Mucosa of stomach (tissue), 1 donor: ENCODE measurements around the gene WWC1.

ENCODE experiments used
- H3K27me3 ChIP-seq: one replicate; pipeline ENCODE4 v1.7.0; 2013; ENCODE audit warnings: mild to moderate bottlenecking, low read length; ENCODE audit not compliant: control insufficient read depth, insufficient read depth
- H3K36me3 ChIP-seq: one replicate; pipeline ENCODE4 v1.7.0; 2013; ENCODE audit warnings: low read length; ENCODE audit not compliant: control insufficient read depth, insufficient read depth
- H3K4me1 ChIP-seq: one replicate; pipeline ENCODE4 v1.7.0; 2013; ENCODE audit warnings: mild to moderate bottlenecking, low read length; ENCODE audit not compliant: control insufficient read depth, insufficient read depth
- H3K4me3 ChIP-seq: one replicate; pipeline ENCODE4 v1.7.0; 2013; ENCODE audit warnings: low read length
- H3K9ac ChIP-seq: one replicate; pipeline ENCODE4 v1.7.0; 2013; ENCODE audit warnings: mild to moderate bottlenecking, low read length, moderate library complexity
- H3K9me3 ChIP-seq: one replicate; pipeline ENCODE4 v1.7.0; 2013; ENCODE audit warnings: mild to moderate bottlenecking, low read length, moderate library complexity; ENCODE audit not compliant: control insufficient read depth
- donor health status: Pancreatic carcinoma.

The WWC1 gene

GRCh38 chr5:168451565-168451964, 160.1 kb downstream of the WWC1 start:
- Histone ChIP-seq H3K27me3 (no peaks in the 10 kb centered on the region), H3K4me3 (no peak overlapping the region), H3K4me1 (no peaks in the 10 kb centered on the region), H3K9ac (no peak overlapping the region), H3K9me3 (no peaks in the 10 kb centered on the region), H3K36me3 (no peaks in the 10 kb centered on the region)

GRCh38 chr5:168455201-168455600, 163.8 kb downstream of the WWC1 start:
- no peaks in the 10 kb centered on the region for H3K4me1 ChIP-seq
- no peaks in the 10 kb centered on the region for H3K9me3 ChIP-seq
- no peak overlapping the region for H3K4me3 ChIP-seq
- H3K36me3 ChIP-seq = no peaks in the 10 kb centered on the region
- H3K9ac ChIP-seq = no peak overlapping the region
- no peaks in the 10 kb centered on the region for H3K27me3 ChIP-seq

GRCh38 chr5:168457542-168457941, 166.1 kb downstream of the WWC1 start:
- H3K9ac ChIP-seq = no peak overlapping the region
- H3K27me3 ChIP-seq = no peaks in the 10 kb centered on the region
- H3K36me3 ChIP-seq = no peaks in the 10 kb centered on the region
- no peak overlapping the region for H3K4me3 ChIP-seq
- no peaks in the 10 kb centered on the region for H3K9me3 ChIP-seq
- no peaks in the 10 kb centered on the region for H3K4me1 ChIP-seq

GRCh38 chr5:168460606-168461005, 169.2 kb downstream of the WWC1 start:
- Histone ChIP-seq H3K27me3 (no peaks in the 10 kb centered on the region), H3K9me3 (no peaks in the 10 kb centered on the region), H3K9ac (no peak overlapping the region), H3K4me1 (no peaks in the 10 kb centered on the region), H3K36me3 (no peaks in the 10 kb centered on the region), H3K4me3 (no peak overlapping the region)

- Histone ChIP-seq H3K9me3 (no peaks in the 10 kb centered on the region), H3K36me3 (no peaks in the 10 kb centered on the region), H3K4me1 (no peaks in the 10 kb centered on the region), H3K27me3 (no peaks in the 10 kb centered on the region), H3K9ac (no peak overlapping the region), H3K4me3 (no peak overlapping the region)
Measured at GRCh38 chr5:168463081-168463480, 171.6 kb downstream of the WWC1 start.

GRCh38 chr5:168464214-168464613, 172.8 kb downstream of the WWC1 start:
- no peak overlapping the region for H3K4me3 ChIP-seq
- no peaks in the 10 kb centered on the region for H3K9me3 ChIP-seq
- no peaks in the 10 kb centered on the region for H3K4me1 ChIP-seq
- H3K27me3 ChIP-seq = no peaks in the 10 kb centered on the region
- no peak overlapping the region for H3K9ac ChIP-seq
- no peaks in the 10 kb centered on the region for H3K36me3 ChIP-seq

GRCh38 chr5:168464641-168465040, 173.2 kb downstream of the WWC1 start:
- H3K4me1 ChIP-seq = no peaks in the 10 kb centered on the region
- no peaks in the 10 kb centered on the region for H3K9me3 ChIP-seq
- H3K27me3 ChIP-seq = no peaks in the 10 kb centered on the region
- no peak overlapping the region for H3K9ac ChIP-seq
- no peaks in the 10 kb centered on the region for H3K36me3 ChIP-seq
- no peak overlapping the region for H3K4me3 ChIP-seq

GRCh38 chr5:168467755-168468330, 176.4 kb downstream of the WWC1 start:
- Histone ChIP-seq H3K9ac (no peak overlapping the region), H3K27me3 (no peaks in the 10 kb centered on the region), H3K9me3 (no peaks in the 10 kb centered on the region), H3K4me3 (no peak overlapping the region), H3K36me3 (no peaks in the 10 kb centered on the region), H3K4me1 (no peaks in the 10 kb centered on the region)

GRCh38 chr5:168468836-168469235, 177.4 kb downstream of the WWC1 start:
- H3K9me3 ChIP-seq = no peaks in the 10 kb centered on the region
- H3K4me3 ChIP-seq = no peak overlapping the region
- no peaks in the 10 kb centered on the region for H3K36me3 ChIP-seq
- no peaks in the 10 kb centered on the region for H3K4me1 ChIP-seq
- no peak overlapping the region for H3K9ac ChIP-seq
- H3K27me3 ChIP-seq = no peaks in the 10 kb centered on the region

GRCh38 chr5:168469816-168470215, 178.4 kb downstream of the WWC1 start:
- Histone ChIP-seq H3K36me3 (no peaks in the 10 kb centered on the region), H3K4me1 (no peaks in the 10 kb centered on the region), H3K9ac (no peak overlapping the region), H3K27me3 (no peaks in the 10 kb centered on the region), H3K4me3 (no peak overlapping the region), H3K9me3 (no peaks in the 10 kb centered on the region)

- H3K4me3 ChIP-seq = no peak overlapping the region
- H3K9me3 ChIP-seq = no peaks in the 10 kb centered on the region
- H3K9ac ChIP-seq = no peak overlapping the region
- no peaks in the 10 kb centered on the region for H3K4me1 ChIP-seq
- no peaks in the 10 kb centered on the region for H3K27me3 ChIP-seq
- no peaks in the 10 kb centered on the region for H3K36me3 ChIP-seq
Measured at GRCh38 chr5:168471785-168472184, 180.3 kb downstream of the WWC1 start.

GRCh38 chr5:168472329-168472728, 180.9 kb downstream of the WWC1 start:
- Histone ChIP-seq H3K4me1 (no peaks in the 10 kb centered on the region), H3K36me3 (no peaks in the 10 kb centered on the region), H3K27me3 (no peaks in the 10 kb centered on the region), H3K9me3 (no peaks in the 10 kb centered on the region), H3K9ac (no peak overlapping the region), H3K4me3 (no peak overlapping the region)

- Histone ChIP-seq H3K4me3 (no peak overlapping the region), H3K9me3 (no peaks in the 10 kb centered on the region), H3K9ac (no peak overlapping the region), H3K36me3 (no peaks in the 10 kb centered on the region), H3K27me3 (no peaks in the 10 kb centered on the region), H3K4me1 (no peaks in the 10 kb centered on the region)
Measured at GRCh38 chr5:168474319-168474718, 182.9 kb downstream of the WWC1 start.
